Epithelial cell of esophagus (primary cell): ENCODE data around the gene CHPF2.

Source experiments
- DNase-seq: peaks from one replicate; pipeline ENCODE4 v3.0.0; 2010; ENCODE audit warnings: low read depth
- H3K4me3 ChIP-seq: 2 replicates; pipeline ENCODE4 v1.5.1; 2011; ENCODE audit warnings: mild to moderate bottlenecking, low read length, control low read depth
- CTCF ChIP-seq: IDR thresholded peaks from 2 replicates; pipeline ENCODE4 v1.5.1; 2011; ENCODE audit warnings: low read depth, mild to moderate bottlenecking, low read length, control low read depth, inconsistent platforms; ENCODE audit not compliant: insufficient read depth; ENCODE audit errors: missing control alignments

The CHPF2 gene

GRCh38 chr7:151272405-151272804 lies 40.1 kb downstream of the CHPF2 start:
- no peak for DNase-seq
- no peak overlapping the region for H3K4me3 ChIP-seq
- no peak for TF ChIP-seq CTCF

- no peak for DNase-seq
- H3K4me3 ChIP-seq: no peak overlapping the region
- TF ChIP-seq CTCF: no peak
Observed at GRCh38 chr7:151272877-151273276, 40.6 kb downstream of the CHPF2 start.

GRCh38 chr7:151273651-151274390 lies 41.5 kb downstream of the CHPF2 start:
- H3K4me3 ChIP-seq: no peak overlapping the region
- DNase-seq: no peak
- TF ChIP-seq CTCF: no peak

GRCh38 chr7:151274396-151274795 lies 42.1 kb downstream of the CHPF2 start:
- no peak for DNase-seq
- H3K4me3 ChIP-seq: no peak overlapping the region
- TF ChIP-seq CTCF: no peak

- no peak for TF ChIP-seq CTCF
- no peak overlapping the region for H3K4me3 ChIP-seq
- peak; percentile 18 for DNase-seq
Observed at GRCh38 chr7:151274936-151275812, 42.9 kb downstream of the CHPF2 start.

GRCh38 chr7:151275813-151276577 lies 43.7 kb downstream of the CHPF2 start:
- DNase-seq: no peak
- no peak for TF ChIP-seq CTCF

More at GRCh38 chr7:151275813-151276577, 43.7 kb downstream of the CHPF2 start:
- H3K4me3 ChIP-seq: peak overlapping the region; percentile 34
